HG03378 (cell line): ENCODE data around the gene GLS2.
A peak's percentile ranks its signal among the peaks of the same experiment; 100 is the strongest.
"Not testable (repeated sequence)": the region's sequence is repeated elsewhere in the genome, so short reads cannot be mapped to it uniquely, and the experiment has no call there.

Experiments used
- ATAC-seq: cut with Tn5 transposase; IDR thresholded peaks from one replicate; pipeline ENCODE4 v1.9.1; 2021; ENCODE audit warnings: mild to moderate bottlenecking, moderate library complexity; ENCODE audit not compliant: unreplicated experiment

Gene GLS2

DNA sequence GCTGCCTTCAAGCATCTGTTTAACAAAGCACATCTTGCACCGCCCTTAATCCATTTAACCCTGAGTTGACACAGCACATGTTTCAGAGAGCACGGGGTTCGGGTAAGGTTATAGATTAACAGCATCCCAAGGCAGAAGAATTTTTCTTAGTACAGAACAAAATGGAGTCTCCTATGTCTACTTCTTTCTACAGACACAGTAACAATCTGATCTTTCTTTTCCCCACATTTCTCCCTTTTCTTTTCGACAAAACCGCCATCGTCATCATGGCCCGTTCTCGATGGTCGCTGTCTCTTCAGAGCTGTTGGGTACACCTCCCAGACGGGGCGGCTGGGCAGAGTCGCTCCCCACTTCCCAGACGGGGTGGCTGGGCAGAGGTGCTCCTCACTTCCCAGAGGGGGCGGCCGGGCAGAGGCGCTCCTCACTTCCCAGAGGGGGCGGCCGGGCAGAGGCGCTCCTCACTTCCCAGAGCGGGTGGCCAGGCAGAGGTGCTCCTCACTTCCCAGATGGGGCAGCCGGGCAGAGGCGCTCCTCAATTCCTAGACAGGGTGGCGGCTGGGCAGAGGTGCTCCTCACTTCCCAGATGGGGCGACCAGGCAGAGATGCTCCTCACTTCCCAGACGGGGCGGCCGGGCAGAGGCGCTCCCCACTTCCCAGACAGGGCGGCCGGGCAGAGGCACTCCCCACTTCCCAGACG is 5.6 kb upstream of the GLS2 start:
- ATAC-seq: not testable (repeated sequence)

DNA sequence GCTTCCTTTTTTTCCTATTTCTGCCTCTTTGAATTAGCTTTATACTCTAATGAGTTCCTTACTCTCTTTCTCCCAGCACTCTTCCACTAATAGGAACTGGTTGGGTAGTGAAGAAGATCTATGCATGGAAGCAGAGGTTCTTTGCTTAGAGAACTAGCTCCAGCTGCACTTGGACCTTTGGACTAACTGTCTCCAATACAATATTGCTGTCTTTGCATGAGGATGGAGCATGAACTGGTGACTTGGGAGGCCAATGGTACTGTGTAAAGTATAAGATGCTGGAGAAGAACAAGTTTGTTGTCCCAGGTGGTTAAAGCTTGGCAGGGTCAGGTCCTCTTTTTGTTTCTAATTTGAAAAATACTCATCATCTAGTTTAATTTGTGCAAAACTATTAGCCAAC is 2.4 kb upstream of the GLS2 start:
- no peak for ATAC-seq

DNA sequence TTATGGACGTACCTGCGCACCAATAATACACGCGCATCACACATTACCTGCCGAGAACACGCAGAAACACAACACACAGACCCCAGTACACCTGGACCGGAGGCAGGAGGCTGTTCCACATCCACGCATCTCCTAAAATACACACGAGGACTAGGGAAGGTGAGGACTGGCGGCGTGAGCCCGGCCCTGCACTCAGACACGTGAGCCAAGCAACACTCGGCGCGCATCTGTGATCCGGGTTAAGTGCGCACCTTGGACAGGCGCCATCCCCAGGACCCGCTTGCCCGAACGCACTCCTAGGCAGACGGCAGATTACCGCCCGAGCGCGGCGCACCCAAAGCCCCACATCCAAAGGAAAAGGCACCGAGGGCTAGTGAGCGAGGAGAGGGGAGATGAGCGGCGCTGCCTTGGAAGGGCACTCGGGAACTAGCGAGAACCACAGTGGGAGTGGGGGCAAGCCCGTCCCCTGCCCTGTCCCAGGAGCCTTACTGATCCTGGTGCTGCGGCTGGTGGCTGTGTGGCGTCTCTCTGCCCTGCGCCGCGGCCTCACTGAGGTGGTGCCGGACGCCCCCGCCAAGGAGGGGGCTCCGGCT is 417 bp downstream of the GLS2 start:
- ATAC-seq: peak; percentile 16

DNA sequence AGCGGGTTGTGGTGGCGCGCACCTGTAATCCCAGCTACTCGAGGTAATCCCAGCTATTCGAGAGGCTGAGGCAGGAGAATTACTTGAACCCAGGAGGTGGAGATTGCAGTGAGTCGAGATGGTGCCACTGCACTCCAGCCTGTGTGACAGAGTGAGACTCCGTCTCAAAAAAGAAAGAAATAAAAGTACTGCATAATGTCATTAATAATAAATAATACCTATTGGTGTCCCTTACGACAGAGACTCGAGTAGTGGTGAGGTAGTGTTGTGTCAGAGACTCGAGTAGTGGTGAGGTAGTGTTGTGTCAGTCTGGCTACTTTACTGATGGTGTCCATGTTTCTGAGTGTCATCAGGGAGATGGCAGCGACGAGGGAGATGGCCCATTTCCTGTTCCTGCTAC is 1.3 kb downstream of the GLS2 start:
- no peak for ATAC-seq

DNA sequence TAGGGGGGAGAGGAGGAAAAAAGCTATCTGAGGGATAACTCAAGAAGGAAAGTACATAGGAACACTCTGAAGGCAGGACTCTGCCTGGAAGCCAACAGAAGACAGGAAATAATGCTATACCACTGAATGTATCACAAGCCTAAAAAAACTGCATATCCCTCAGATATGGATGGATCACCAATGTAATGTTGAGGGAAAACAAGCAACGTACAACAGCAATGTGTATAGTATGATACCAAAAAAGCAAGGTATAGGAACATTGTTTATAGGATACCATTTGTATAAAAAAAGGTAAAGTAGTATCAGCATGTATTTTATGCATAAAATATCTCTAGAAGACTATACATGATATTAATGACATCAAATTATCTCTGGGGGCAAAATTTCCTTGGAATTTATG is 3.4 kb downstream of the GLS2 start:
- ATAC-seq: no peak

DNA sequence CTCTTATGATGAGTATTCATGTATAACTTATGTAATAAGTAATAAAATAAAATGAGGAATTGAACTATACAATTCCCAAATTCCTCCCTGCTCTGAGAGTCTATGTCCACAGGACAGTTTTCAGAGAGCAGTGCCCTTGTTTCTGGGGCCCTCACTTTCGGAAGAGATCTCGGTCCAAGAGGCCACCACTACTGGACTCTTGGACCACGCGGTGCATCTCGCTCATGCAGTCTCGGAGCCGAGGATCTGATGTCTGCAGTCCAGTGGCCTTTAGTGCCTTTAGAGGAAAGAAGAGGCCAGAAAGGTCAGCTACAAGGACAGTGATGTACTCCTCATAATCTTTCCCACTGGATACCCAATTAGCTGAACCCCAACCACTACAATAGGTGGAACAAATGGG is 8.3 kb downstream of the GLS2 start:
- ATAC-seq: no peak

DNA sequence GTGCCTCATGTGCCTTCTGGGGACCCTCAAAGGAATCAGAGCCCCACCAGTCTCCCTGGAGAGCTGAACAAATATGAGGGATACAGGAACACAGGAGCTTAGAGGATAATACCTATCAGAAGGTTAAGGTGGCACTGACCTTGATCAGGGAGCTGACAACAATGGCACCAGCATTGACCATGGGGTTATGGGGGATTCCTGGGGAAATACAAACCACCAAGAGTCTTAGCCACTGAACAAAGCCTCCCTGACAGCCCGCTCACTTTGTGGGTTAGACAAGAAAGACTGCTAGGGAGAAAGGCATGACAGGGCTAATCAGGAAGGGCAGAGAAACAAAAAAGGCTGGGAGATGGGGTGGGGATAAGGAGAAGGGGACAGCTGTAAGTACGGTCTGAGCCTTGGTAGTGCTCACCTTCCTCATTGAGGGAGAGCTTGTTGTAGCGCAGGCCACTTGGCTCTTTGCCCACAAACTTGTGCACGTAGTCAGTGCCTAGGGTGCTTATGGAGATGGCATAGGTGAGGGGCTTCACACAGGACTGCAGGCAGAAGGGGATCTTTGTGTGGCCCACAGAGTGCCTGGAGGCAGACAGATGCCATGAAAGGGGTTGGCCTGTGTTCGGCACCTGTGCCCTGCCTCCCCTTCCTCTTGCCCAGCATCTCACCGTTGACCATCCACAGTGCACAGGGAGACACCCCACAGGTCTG is 10.3 kb downstream of the GLS2 start:
- ATAC-seq: no peak

DNA sequence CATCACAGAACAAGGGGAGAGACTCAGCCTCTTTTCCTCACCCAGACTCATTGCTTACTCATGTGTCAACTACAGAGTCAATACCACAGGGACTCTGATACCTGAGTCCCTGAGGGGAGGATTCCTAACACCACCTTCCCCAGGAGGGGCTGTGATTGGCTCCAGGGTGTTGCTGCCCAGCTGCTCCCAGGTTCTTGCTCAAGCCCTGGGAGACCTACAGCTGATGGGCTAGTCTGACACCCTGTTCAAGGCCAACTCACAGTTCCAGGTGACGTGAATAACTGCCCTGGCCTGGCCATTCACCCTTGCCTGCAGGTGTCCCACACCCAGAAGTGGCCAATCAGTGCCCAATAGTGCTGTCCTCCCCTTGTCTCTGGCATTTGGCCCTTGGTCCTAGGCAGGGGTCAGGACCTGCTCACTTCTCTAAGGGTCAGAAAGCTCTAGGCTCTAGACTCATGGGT is 11.0 kb downstream of the GLS2 start:
- no peak for ATAC-seq

DNA sequence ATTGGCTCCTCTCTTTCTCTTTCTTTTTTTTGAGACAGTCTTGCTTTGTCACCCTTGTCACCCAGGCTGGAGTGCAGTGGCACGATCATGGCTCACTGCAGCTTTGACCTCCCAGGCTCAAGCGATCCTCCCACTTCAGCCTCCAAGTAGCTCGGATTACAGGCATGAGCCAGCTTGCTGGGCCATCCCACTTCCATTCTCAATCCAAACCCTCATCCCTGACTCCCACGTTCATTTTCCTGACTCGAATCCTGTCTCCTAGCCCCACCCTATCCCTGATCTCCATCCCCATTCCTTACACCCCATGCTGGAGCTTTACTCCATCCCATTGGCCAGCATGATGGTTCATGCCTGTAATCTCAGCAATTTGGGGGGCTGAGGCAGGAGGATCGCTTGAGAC is 11.8 kb downstream of the GLS2 start:
- ATAC-seq: no peak

DNA sequence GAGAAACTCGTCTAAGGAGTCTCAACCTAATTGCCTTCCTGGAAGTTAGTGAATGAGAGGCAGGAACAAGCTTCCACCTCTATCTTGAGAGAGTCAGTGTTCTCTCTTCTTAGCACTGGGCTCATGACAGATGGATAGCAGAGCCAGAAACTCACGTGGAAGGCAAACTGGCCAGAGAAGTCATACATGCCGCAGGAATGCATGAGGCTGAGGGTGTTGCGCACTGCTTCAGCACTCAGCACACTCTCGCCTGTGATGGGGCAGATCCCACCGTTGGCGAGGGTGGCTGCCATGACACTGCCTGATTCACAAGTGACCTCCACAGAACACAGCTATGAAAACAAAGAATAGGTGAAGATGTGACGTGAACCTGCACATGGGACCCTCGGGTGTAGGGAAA is 13.6 kb downstream of the GLS2 start:
- no peak for ATAC-seq

DNA sequence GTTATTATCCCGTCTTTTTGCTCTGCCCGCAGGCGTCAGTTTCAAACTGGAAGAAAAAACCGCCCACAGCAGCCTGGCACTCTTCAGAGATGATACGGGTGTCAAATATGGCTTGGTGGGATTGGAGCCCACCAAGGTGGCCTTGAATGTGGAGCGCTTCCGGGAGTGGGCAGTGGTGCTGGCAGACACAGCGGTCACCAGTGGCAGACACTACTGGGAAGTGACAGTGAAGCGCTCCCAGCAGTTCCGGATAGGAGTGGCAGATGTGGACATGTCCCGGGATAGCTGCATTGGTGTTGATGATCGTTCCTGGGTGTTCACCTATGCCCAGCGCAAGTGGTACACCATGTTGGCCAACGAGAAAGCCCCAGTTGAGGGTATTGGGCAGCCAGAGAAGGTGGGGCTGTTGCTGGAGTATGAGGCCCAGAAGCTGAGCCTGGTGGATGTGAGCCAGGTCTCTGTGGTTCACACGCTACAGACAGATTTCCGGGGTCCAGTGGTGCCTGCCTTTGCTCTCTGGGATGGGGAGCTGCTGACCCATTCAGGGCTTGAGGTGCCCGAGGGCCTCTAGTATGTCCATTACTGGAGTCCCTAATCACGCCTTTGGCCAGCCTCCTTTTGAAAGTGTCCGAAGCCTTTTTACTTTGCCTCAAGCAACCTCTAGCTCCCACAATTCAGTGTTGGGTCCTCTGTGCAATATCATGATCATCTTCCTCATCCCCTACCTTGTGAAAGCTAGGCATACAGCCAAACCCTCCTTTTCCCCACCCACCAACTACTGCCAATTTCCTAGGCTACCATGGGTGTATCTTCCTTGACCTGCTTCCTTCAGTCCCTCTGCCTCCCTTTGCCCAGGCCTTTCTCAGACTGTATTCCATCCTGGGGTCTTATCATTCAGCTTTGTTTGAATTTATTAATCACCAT is 18.7 kb downstream of the GLS2 start:
- ATAC-seq: no peak

DNA sequence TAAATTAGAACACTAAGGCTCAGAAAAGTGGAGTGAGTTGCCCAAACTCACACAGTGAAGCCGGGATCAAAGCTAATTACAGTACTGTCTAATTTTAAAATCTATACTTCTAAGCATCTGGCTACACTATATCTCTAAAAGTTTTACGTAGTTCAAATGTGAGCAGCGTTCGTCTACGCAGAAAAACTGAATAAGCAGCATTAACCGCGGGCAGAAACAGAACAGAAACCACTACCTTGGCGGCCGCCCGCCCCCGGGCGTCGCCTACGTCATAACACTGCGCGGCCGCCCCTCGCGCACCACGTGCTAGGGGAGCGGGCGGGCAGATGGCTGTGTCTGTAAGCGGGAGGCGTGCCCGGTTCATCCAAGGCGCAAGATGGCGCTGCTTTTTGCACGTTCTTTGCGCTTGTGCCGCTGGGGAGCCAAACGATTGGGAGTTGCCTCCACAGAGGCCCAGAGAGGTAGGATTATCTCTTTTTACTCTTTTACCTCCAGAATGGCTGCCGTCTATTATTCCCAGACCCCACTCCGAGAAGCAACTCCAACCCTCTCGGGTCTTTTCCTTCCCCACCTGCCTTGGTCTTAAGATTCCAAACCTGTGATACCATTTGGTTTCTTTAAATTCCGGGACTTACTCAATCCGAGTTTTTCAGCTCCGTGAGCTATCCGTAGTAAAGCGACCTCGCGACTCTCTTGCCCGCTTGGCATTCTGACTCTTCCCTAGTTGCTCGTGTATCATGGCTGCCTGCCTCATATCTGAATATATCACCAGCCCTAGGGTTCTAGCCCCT is 19.6 kb downstream of the GLS2 start, which contains the start of gene SPRYD4:
Gene SPRYD4 (plus strand): TSS at position 363 of the 791 bp plus-strand sequence. CDS start 14 bp downstream, at position 377.
- ATAC-seq: peak; percentile 73

DNA sequence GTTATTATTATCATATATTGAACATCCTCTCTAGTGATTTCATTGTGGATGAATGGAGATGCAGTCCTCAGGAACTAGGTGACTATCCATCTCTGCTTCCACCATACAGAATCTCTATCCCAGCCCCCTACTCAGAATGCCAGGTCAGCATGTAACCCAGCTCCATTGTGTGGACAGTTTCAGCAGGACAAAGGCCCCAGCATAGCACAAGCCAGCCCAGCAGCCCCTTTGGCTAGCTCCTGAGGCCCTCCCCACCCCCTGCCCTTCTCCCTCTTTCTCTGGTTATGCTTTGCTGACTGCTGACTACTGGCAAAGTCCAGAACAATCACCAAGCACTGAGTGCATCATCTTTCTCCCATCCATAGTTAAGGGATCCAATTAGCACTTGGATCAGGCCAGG is 25.4 kb downstream of the GLS2 start:
- no peak for ATAC-seq

DNA sequence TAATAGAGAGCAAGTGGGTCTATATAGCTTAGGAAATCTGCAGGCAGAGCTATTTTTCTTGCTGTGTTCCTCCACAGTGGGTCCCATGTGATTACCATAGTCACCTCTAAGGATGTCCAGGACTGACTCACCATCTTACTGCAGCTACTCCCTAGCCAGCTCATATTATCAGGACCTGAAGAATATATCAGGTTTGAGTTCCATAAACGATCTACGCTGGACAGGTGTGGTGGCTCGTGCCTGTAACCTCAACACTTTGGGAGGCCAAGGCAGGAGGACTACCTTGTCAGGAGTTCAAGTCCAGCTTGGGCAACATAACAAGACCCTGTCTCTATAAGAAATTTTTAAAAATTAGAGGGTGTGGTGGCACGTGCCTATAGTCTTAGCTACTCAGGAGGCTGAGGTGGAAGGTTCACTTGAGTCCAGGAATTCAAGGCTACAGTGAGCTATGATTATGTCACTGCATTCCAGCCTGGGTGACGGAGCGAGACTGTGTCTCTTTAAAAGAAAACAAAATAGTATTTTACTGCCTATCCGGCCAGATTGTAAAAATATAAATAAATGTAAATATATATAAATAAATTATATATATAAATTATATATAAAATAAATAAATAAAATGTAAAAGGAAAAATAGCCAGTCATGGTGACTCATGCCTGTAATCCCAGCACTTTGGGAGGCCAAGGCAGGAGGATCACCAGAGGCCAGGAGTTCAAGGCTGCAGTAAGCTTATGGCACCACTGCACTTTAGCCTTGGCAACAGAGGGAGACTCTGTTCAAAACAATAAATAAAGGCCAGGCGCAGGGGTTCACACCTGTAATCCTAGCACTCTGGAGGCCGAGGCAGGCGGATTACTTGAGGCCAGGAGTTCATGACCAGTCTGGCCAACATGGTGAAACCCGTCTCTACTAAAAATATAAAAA is 26.5 kb downstream of the GLS2 start:
- no peak for ATAC-seq

DNA sequence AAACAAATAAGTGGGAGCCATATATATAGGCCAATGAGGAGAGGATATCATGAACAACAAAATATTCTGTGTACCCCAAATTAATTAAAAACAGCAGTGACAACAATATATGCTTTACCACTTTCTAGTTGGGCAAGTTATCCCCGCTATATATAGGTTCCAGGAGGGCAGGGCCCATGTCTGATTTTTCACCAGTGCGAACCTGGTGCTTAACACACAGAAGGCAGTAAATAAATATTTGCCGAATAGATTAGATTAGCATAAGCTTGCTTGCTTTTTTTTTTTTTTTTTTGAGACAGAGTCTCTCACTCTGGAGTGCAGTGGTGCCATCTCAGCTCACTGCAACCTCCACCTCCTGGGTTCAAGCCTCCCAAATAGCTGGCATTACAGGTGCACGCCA is 30.1 kb downstream of the GLS2 start:
- no peak for ATAC-seq

DNA sequence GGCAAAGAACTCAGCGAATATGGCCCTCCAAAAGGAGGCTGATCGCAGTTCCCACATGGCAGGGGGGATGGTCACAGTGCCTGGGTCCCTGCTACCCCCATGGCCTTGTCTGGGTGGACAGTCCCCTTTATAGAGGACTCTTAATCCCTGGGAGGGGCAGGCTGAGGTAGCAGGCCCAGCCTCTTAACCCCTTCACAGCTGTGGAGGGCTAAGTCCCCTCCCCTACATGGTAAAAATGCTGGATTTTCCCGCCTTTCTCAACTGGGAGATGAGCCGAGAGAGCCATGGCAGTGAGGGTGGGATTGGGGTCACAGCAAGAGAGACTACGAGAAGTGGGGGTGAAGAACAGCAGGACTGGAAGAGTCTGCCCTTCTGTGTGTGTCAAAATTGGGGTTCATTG is 33.4 kb downstream of the GLS2 start, which contains the start of gene MIP:
Gene MIP (minus strand): TSS at position 101 of the 400 bp plus-strand sequence. CDS start 44 bp downstream, at position 57.
- ATAC-seq: no peak

DNA sequence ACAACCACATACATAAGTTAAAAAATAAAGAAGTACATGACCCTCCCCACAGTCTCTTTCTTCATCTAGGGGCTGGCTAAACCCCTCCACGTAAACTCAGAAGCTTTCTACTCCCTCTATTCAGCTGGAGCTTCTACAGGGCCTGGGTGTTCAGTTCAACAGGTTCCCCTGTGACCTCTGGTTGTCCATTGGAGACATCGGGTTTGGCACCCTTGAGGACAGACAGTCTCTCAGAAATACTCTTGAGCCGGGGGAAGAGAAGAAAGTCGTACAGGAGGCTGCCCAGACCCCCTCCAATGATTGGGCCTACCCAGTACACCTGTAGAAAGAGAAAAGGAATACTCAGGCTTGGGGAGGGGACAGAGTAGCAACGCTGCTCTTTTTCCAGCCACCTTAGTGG is 36.8 kb downstream of the GLS2 start:
- no peak for ATAC-seq

DNA sequence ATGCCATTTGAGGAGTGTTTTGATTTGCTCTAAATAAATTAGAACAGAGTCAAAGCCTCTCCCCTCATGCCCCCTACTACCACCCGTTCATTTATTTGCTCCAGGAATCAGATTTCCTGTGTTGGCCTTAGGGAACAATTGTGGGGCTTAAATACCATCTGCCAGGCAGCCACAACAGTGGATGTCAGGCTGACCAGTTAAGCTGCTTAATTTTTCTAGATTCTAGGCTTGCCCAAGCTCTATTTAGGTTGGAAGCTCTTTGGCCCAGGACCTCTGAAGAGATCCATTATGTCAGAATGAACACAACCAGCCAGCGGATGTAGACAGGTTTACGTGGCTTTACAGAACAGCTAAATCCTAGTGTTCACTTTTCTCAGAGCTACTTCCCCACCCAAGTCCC is 37.7 kb downstream of the GLS2 start:
- no peak for ATAC-seq

DNA sequence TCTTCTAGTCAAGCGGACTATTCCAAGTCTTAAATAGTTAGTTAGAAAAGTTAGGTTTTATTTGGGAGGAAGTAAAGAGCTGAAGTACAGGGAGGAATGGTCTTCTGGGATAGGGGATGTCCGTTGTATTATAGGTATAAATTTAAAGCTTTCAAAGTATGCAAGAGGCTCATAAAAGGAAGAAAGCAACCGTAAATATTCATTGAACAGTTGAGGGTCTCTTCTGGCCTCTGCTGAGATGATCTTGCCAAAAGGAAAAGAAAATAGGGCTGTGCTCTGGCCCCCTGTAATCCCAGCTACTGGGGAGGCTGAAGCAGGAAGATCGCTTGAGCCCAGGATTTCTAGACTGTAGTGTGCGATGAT is 38.4 kb downstream of the GLS2 start:
- no peak for ATAC-seq
